AG04449 (cell line): ENCODE results near the gene DSTN.

ENCODE experiments used
- CTCF ChIA-PET: fragments of 350-600 bp; formaldehyde crosslinking; extraction: SDS; loops from one replicate; lab custom pipeline; 2021; ENCODE audit warnings: antibody characterized with exemption; lab: Yijun Ruan, JAX
- POLR2A ChIA-PET: fragments of 400-600, 350-600 bp; formaldehyde crosslinking; extraction: SDS; loops from one replicate; lab custom pipeline; 2020; ENCODE audit warnings: antibody characterized with exemption, inconsistent platforms; lab: Yijun Ruan, JAX
- DNase-seq: peaks from one replicate; pipeline ENCODE4 v3.0.0-alpha.2; 2010; ENCODE audit warnings: low read depth, low spot score
- H3K4me3 ChIP-seq: 2 replicates; pipeline ENCODE4 v1.5.1; 2011; ENCODE audit warnings: low read depth, mild to moderate bottlenecking, control low read depth, low read length
- CTCF ChIP-seq: IDR thresholded peaks from one replicate; pipeline ENCODE4 v1.5.1; 2011; ENCODE audit warnings: mild to moderate bottlenecking, moderate library complexity, low read length, control low read depth, inconsistent platforms; ENCODE audit not compliant: insufficient read depth; ENCODE audit errors: missing control alignments

DSTN gene

GRCh38 chr20:17628101-17628841, 58.4 kb downstream of the DSTN start:
- H3K4me3 ChIP-seq = no peak overlapping the region
- no peak for TF ChIP-seq CTCF
- DNase-seq = no peak
- CTCF ChIA-PET = interaction anchor here (0.9 to 1.6 kb wide), 4 partner anchors 18 to 368 kb away, joined by 3 to 4 read pairs (median 4); no protein-coding TSS in a partner anchor
- POLR2A ChIA-PET = no interaction called here

- H3K4me3 ChIP-seq = no peak overlapping the region
- ChIA-PET CTCF (interaction anchor here (1.0 to 1.6 kb wide), 5 partner anchors 11 to 367 kb away, joined by 3 to 4 read pairs (median 4); no protein-coding TSS in a partner anchor), POLR2A (no interaction called here)
- TF ChIP-seq CTCF = no peak
- no peak for DNase-seq
Observed at GRCh38 chr20:17629025-17629424, 59.1 kb downstream of the DSTN start.

GRCh38 chr20:17629678-17630089, 59.8 kb downstream of the DSTN start:
- no peak overlapping the region for H3K4me3 ChIP-seq
- TF ChIP-seq CTCF = no peak
- DNase-seq = no peak
- ChIA-PET POLR2A (no interaction called here), CTCF (interaction anchor here (1.0 to 1.6 kb wide), 4 partner anchors 11 to 366 kb away, joined by 3 to 4 read pairs (median 4); no protein-coding TSS in a partner anchor)

GRCh38 chr20:17630151-17630805, 60.4 kb downstream of the DSTN start:
- ChIA-PET POLR2A (no interaction called here), CTCF (interaction anchor here (1.0 to 2.2 kb wide), 5 partner anchors 12 to 366 kb away, joined by 3 to 11 read pairs (median 4); no protein-coding TSS in a partner anchor)
- DNase-seq = no peak
- no peak overlapping the region for H3K4me3 ChIP-seq
- no peak for TF ChIP-seq CTCF

- no peak for DNase-seq
- POLR2A ChIA-PET = no interaction called here
- no peak overlapping the region for H3K4me3 ChIP-seq
- TF ChIP-seq CTCF = no peak
- CTCF ChIA-PET = interaction anchor here (0.9 to 2.2 kb wide), 4 partner anchors 13 to 269 kb away, joined by 3 to 11 read pairs (median 3); no protein-coding TSS in a partner anchor
Observed at GRCh38 chr20:17630806-17631195, 60.9 kb downstream of the DSTN start.
